Measurements from ENCODE around the gene MTMR4.

Gene MTMR4

GRCh38 chr17:58527306-58527705, 12.9 kb upstream of the MTMR4 start:
- TF ChIP-seq ARNTL (CRISPR knock-in tag; IDR thresholded peaks at IDR 0.05; ENCODE audit: borderline replicate concordance, low read depth) (no peak), ZNF70 (CRISPR knock-in tag; IDR thresholded peaks at IDR 0.05) (no peak), TOX (CRISPR knock-in tag; IDR thresholded peaks at IDR 0.05; ENCODE audit: borderline replicate concordance) (no peak), TSHZ2 (CRISPR knock-in tag; IDR thresholded peaks at IDR 0.05) (no peak), PPARA (CRISPR knock-in tag; IDR thresholded peaks at IDR 0.05; ENCODE audit: borderline replicate concordance) (no peak), ZNF565 (CRISPR knock-in tag; conservative IDR thresholded peaks at IDR 0.05; ENCODE audit: low read depth) (no peak), POU6F1 (CRISPR knock-in tag; IDR thresholded peaks at IDR 0.05; ENCODE audit: borderline replicate concordance, low read depth) (no peak), CSDC2 (CRISPR knock-in tag; IDR thresholded peaks at IDR 0.05) (no peak), ZFP30 (CRISPR knock-in tag; IDR thresholded peaks at IDR 0.05) (no peak), ZFP3 (CRISPR knock-in tag; IDR thresholded peaks at IDR 0.05) (no peak), CSRNP3 (CRISPR knock-in tag; IDR thresholded peaks at IDR 0.05) (no peak), ZC3H10 (CRISPR knock-in tag; IDR thresholded peaks at IDR 0.05) (no peak), OSR1 (CRISPR knock-in tag; IDR thresholded peaks at IDR 0.05) (no peak), BACH2 (CRISPR knock-in tag; IDR thresholded peaks at IDR 0.05; ENCODE audit: borderline replicate concordance) (no peak), ESRRG (CRISPR knock-in tag; IDR thresholded peaks at IDR 0.05) (no peak), ISL1 (CRISPR knock-in tag; IDR thresholded peaks at IDR 0.05) (no peak), SNAI2 (CRISPR knock-in tag; IDR thresholded peaks at IDR 0.05) (no peak), ZNF8 (CRISPR knock-in tag; IDR thresholded peaks at IDR 0.05) (no peak), PATZ1 (CRISPR knock-in tag; IDR thresholded peaks at IDR 0.05; ENCODE audit: borderline replicate concordance) (no peak), GLIS3 (CRISPR knock-in tag; IDR thresholded peaks at IDR 0.05) (no peak)
- ATAC-seq = peak; percentile 13; the same call in 1 of the 3 replicates

GRCh38 chr17:58525239-58525638, 10.8 kb upstream of the MTMR4 start:
- TF ChIP-seq CSDC2 (CRISPR knock-in tag; IDR thresholded peaks at IDR 0.05) = no peak
- ATAC-seq = peak; percentile 65

GRCh38 chr17:58521680-58522079, 7.2 kb upstream of the MTMR4 start:
- ATAC-seq = no peak
- TF ChIP-seq TOX (CRISPR knock-in tag; IDR thresholded peaks at IDR 0.05; ENCODE audit: borderline replicate concordance) = no peak
- no peak for TF ChIP-seq CREB5 (CRISPR knock-in tag; IDR thresholded peaks at IDR 0.05; ENCODE audit: low read depth)
- no peak for TF ChIP-seq ISL1 (CRISPR knock-in tag; IDR thresholded peaks at IDR 0.05)
- no peak for TF ChIP-seq PATZ1 (CRISPR knock-in tag; IDR thresholded peaks at IDR 0.05; ENCODE audit: borderline replicate concordance)
- TF ChIP-seq ESRRG (CRISPR knock-in tag; IDR thresholded peaks at IDR 0.05) = no peak
- no peak for TF ChIP-seq CSDC2 (CRISPR knock-in tag; IDR thresholded peaks at IDR 0.05)
- no peak for TF ChIP-seq POU6F1 (CRISPR knock-in tag; IDR thresholded peaks at IDR 0.05; ENCODE audit: borderline replicate concordance, low read depth)
- TF ChIP-seq ZFP30 (CRISPR knock-in tag; IDR thresholded peaks at IDR 0.05) = no peak
- TF ChIP-seq TCF4 (CRISPR knock-in tag; IDR thresholded peaks at IDR 0.05; ENCODE audit: borderline replicate concordance) = no peak
- TF ChIP-seq ARNTL (CRISPR knock-in tag; IDR thresholded peaks at IDR 0.05; ENCODE audit: borderline replicate concordance, low read depth) = no peak
- no peak for TF ChIP-seq GLIS3 (CRISPR knock-in tag; IDR thresholded peaks at IDR 0.05)
